Aorta (tissue), 5 donors: Measurements from ENCODE around the gene LHCGR. TPM values are rescaled to one million over a fixed set of nuclear protein-coding genes. Genes with fewer than 3 reads are reported as not detected.

Source experiments
- ATAC-seq: fragments of 200-7000 bp; cut with Tn5 transposase; one replicate; pipeline ENCODE4 v1.9.1; 2022; ENCODE audit warnings: moderate library complexity; ENCODE audit not compliant: low FRiP score
- DNase-seq, 2 donors: peaks; one replicate each; pipeline ENCODE4 v3.0.0-alpha.2; 2020
- H3K27ac ChIP-seq, 2 donors: one replicate each; pipeline ENCODE4 v1.5.1; 2013; ENCODE audit warnings: low read length in 2 of 2, mild to moderate bottlenecking in 2 of 2, moderate library complexity in 2 of 2, control low read depth in 1 of 2, inconsistent platforms in 1 of 2, low read depth in 1 of 2
- H3K27me3 ChIP-seq, 2 donors: one replicate each; pipeline ENCODE4 v1.6.1; 2013; ENCODE audit warnings: control low read depth in 1 of 2, low read length in 1 of 2, mild to moderate bottlenecking in 1 of 2, moderate library complexity in 1 of 2; ENCODE audit not compliant: insufficient read depth in 2 of 2, control insufficient read depth in 1 of 2
- H3K36me3 ChIP-seq, 2 donors: one replicate each; pipeline ENCODE4 v1.6.1; 2013; ENCODE audit warnings: control low read depth in 1 of 2, low read length in 1 of 2, mild to moderate bottlenecking in 1 of 2; ENCODE audit not compliant: insufficient read depth in 2 of 2, control insufficient read depth in 1 of 2
- H3K4me1 ChIP-seq, 2 donors: one replicate each; pipeline ENCODE4 v1.6.1; 2013; ENCODE audit warnings: low read length in 2 of 2, control low read depth in 1 of 2, mild to moderate bottlenecking in 1 of 2, moderate library complexity in 1 of 2; ENCODE audit not compliant: insufficient read depth in 2 of 2, control insufficient read depth in 1 of 2
- H3K4me3 ChIP-seq, 2 donors: one replicate each; pipeline ENCODE4 v1.5.1; 2013; ENCODE audit warnings: low read length in 2 of 2, control low read depth in 1 of 2, mild to moderate bottlenecking in 1 of 2
- H3K9me3 ChIP-seq: one replicate; pipeline ENCODE4 v1.6.1; 2013; ENCODE audit warnings: mild to moderate bottlenecking, low read length; ENCODE audit not compliant: control insufficient read depth
- WGBS, 2 donors: extraction: QIAGEN DNeasy Blood & Tissue Kit; methylation state at CpG; one replicate each; pipeline ENCODE4 v1.1.7; 2013; 5-methylcytosine and 5-hydroxymethylcytosine counted together
- intact Hi-C, 2 donors: fragments of 100-400 bp; cut with DNase I; formaldehyde crosslinking; loops; one replicate each; pipeline versions ENCODE4 v1.14.2 to v1.15.0; 2022
- polyA plus RNA-seq, 2 donors: library from polyadenylated mRNA; stranded (reverse); fragments of 200-250 nt; gene quantifications; one replicate each; pipeline ENCODE4 v1.2.3, GENCODE V29; 2013
- total RNA-seq, 2 donors: library from RNA; stranded (reverse); fragmentation: NEBNext Ultra II Directional; extraction: Animal tissue kit (Norgen Biotek cat#: 25700); gene quantifications; one replicate each; pipeline ENCODE4 v1.2.1, GENCODE V29; 2021
- donor health status: healthy with polysubstance abuse.
- donor health status: Bipolar disorder and iron deficiency.
- donor health status: DM: no; HTN: no; CAD: no.
- donor health status: DM: no; HTN: no; CAD: no.
- donor health status: DM: yes; HTN: yes; CAD: no.

The LHCGR gene
- total and polyA plus RNA-seq, 4 donors: 0.42 TPM; not detected in 3

GRCh38 chr2:48691935-48692691 lies 63.4 kb downstream of the LHCGR start:
- DNase-seq: no peak
- Histone ChIP-seq H3K36me3 (no peaks in the 10 kb centered on the region), H3K4me3 (no peak overlapping the region), H3K27me3 (no peaks in the 10 kb centered on the region), H3K27ac (peak overlapping the region in 1 of 2 donors; percentile 14), H3K4me1 (peaks cover 0 to 3% of the 10 kb centered on the region in 2 donors), H3K9me3 (no peaks in the 10 kb centered on the region)
- ATAC-seq: no peak
- 91 to 93% methylated on average over 3 of the region's 3 CpGs for WGBS, 2 donors
- intact Hi-C loops: no loop called here

- Histone ChIP-seq H3K36me3 (no peaks in the 10 kb centered on the region), H3K9me3 (no peaks in the 10 kb centered on the region), H3K27me3 (no peaks in the 10 kb centered on the region), H3K4me1 (no peaks in the 10 kb centered on the region), H3K4me3 (no peak overlapping the region), H3K27ac (no peak overlapping the region)
- ATAC-seq (no peak), DNase-seq (no peak)
- 96 to 100% methylated on average over 1 of the region's 1 CpG for WGBS, 2 donors
- intact Hi-C loops: no loop called here
Measured at GRCh38 chr2:48685126-48685525, 70.4 kb downstream of the LHCGR start.

GRCh38 chr2:48677450-48677849 lies 78.1 kb downstream of the LHCGR start:
- H3K9me3 ChIP-seq: no peaks in the 10 kb centered on the region
- no peak overlapping the region for H3K27ac ChIP-seq
- WGBS, 2 donors: 50 to 61% methylated on average over 2 of the region's 2 CpGs
- no peak overlapping the region for H3K4me3 ChIP-seq
- peaks cover 0 to 2% of the 10 kb centered on the region in 2 donors for H3K36me3 ChIP-seq
- H3K27me3 ChIP-seq: no peaks in the 10 kb centered on the region
- H3K4me1 ChIP-seq: no peaks in the 10 kb centered on the region
- DNase-seq (no peak), ATAC-seq (no peak)
- intact Hi-C loops: no loop called here

- Histone ChIP-seq H3K4me1 (no peaks in the 10 kb centered on the region), H3K9me3 (no peaks in the 10 kb centered on the region), H3K27ac (no peak overlapping the region), H3K27me3 (no peaks in the 10 kb centered on the region), H3K4me3 (no peak overlapping the region), H3K36me3 (peaks cover 0 to 4% of the 10 kb centered on the region in 2 donors)
- WGBS, 2 donors: 80 to 89% methylated on average over 2 of the region's 2 CpGs
- no peak for ATAC-seq
- intact Hi-C loops: no loop called here
- DNase-seq: no peak
Measured at GRCh38 chr2:48674933-48675332, 80.6 kb downstream of the LHCGR start.

- intact Hi-C loops: no loop called here
- no peaks in the 10 kb centered on the region for H3K4me1 ChIP-seq
- no peaks in the 10 kb centered on the region for H3K9me3 ChIP-seq
- DNase-seq (no peak), ATAC-seq (no peak)
- no peak overlapping the region for H3K27ac ChIP-seq
- no peaks in the 10 kb centered on the region for H3K27me3 ChIP-seq
- H3K4me3 ChIP-seq: no peak overlapping the region
- 91 to 92% methylated on average over 4 of the region's 4 CpGs for WGBS, 2 donors
- H3K36me3 ChIP-seq: peaks cover 0 to 2% of the 10 kb centered on the region in 2 donors
Measured at GRCh38 chr2:48673581-48673980, 81.9 kb downstream of the LHCGR start.

GRCh38 chr2:48668992-48669391 lies 86.5 kb downstream of the LHCGR start:
- no peak for DNase-seq
- Histone ChIP-seq H3K4me3 (no peak overlapping the region), H3K36me3 (peaks cover 0 to 2% of the 10 kb centered on the region in 2 donors), H3K4me1 (no peaks in the 10 kb centered on the region), H3K9me3 (no peaks in the 10 kb centered on the region), H3K27me3 (no peaks in the 10 kb centered on the region), H3K27ac (no peak overlapping the region)
- no peak for ATAC-seq
- intact Hi-C loops: no loop called here
- WGBS, 2 donors: 71 to 88% methylated on average over 1 of the region's 1 CpG

GRCh38 chr2:48651158-48651790 lies 104.2 kb downstream of the LHCGR start:
- Histone ChIP-seq H3K36me3 (no peaks in the 10 kb centered on the region), H3K27me3 (no peaks in the 10 kb centered on the region), H3K4me1 (peaks cover 0 to 2% of the 10 kb centered on the region in 2 donors), H3K27ac (no peak overlapping the region), H3K4me3 (no peak overlapping the region), H3K9me3 (no peaks in the 10 kb centered on the region)
- no peak for DNase-seq
- intact Hi-C loops: no loop called here
- 5 to 6% methylated on average over 4 of the region's 4 CpGs for WGBS, 2 donors
- ATAC-seq: no peak

- 60 to 71% methylated on average over 1 of the region's 1 CpG for WGBS, 2 donors
- Histone ChIP-seq H3K36me3 (no peaks in the 10 kb centered on the region), H3K9me3 (peaks cover 2% of the 10 kb centered on the region), H3K4me3 (no peak overlapping the region), H3K27me3 (no peaks in the 10 kb centered on the region), H3K4me1 (no peaks in the 10 kb centered on the region), H3K27ac (no peak overlapping the region)
- no peak for ATAC-seq
- no peak for DNase-seq
- intact Hi-C loops: no loop called here
Measured at GRCh38 chr2:48638261-48638660, 117.3 kb downstream of the LHCGR start.
